Ishikawa (cell line): ENCODE measurements around the gene LPAR3.

Experiments used
- CEBPB ChIP-seq: IDR thresholded peaks from 2 replicates; pipeline ENCODE4 v1.6.1; 2012
- CREB1 ChIP-seq: IDR thresholded peaks from 2 replicates; pipeline ENCODE4 v1.6.1; 2012; ENCODE audit warnings: low read depth
- EGR1 ChIP-seq: IDR thresholded peaks from 2 replicates; pipeline ENCODE4 v1.6.1; 2012
- EP300 ChIP-seq: IDR thresholded peaks from 2 replicates; pipeline ENCODE4 v1.6.1; 2012; ENCODE audit warnings: borderline replicate concordance
- FOXM1 ChIP-seq: IDR thresholded peaks from 2 replicates; pipeline ENCODE4 v1.6.1; 2012; ENCODE audit warnings: low read depth, borderline replicate concordance
- NFIC ChIP-seq: IDR thresholded peaks from 2 replicates; pipeline ENCODE4 v1.6.1; 2012
- RAD21 ChIP-seq: IDR thresholded peaks from 2 replicates; pipeline ENCODE4 v1.6.1; 2012; ENCODE audit warnings: low read depth
- REST ChIP-seq: IDR thresholded peaks from 2 replicates; pipeline ENCODE4 v1.6.1; 2012; ENCODE audit warnings: low read depth, mild to moderate bottlenecking
- TAF1 ChIP-seq: IDR thresholded peaks from 2 replicates; pipeline ENCODE4 v1.6.1; 2012; ENCODE audit warnings: low read depth, mild to moderate bottlenecking
- TCF12 ChIP-seq: IDR thresholded peaks from 2 replicates; pipeline ENCODE4 v1.6.1; 2012; ENCODE audit warnings: low read depth
- TEAD4 ChIP-seq: IDR thresholded peaks from 2 replicates; pipeline ENCODE4 v1.6.1; 2012
- YY1 ChIP-seq: IDR thresholded peaks from 2 replicates; pipeline ENCODE4 v1.6.1; 2012; ENCODE audit warnings: low read depth
- ZBTB7A ChIP-seq: IDR thresholded peaks from 2 replicates; pipeline ENCODE4 v1.6.1; 2012; ENCODE audit warnings: low read depth
- TF ChIP-seq, protein P1 (sequence below): IDR thresholded peaks from 2 replicates; pipeline ENCODE4 v1.6.1; 2012
- TF ChIP-seq, protein P2 (sequence below): IDR thresholded peaks from 2 replicates; pipeline ENCODE4 v1.6.1; 2012

Gene LPAR3

GRCh38 chr1:84923317-84923716 is 30.3 kb upstream of the LPAR3 start:
- TF ChIP-seq TEAD4 = no peak
- TF ChIP-seq YY1 = no peak
- TF ChIP-seq, protein P1, sequence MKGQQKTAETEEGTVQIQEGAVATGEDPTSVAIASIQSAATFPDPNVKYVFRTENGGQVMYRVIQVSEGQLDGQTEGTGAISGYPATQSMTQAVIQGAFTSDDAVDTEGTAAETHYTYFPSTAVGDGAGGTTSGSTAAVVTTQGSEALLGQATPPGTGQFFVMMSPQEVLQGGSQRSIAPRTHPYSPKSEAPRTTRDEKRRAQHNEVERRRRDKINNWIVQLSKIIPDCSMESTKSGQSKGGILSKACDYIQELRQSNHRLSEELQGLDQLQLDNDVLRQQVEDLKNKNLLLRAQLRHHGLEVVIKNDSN = no peak
- no peak for TF ChIP-seq REST
- no peak for TF ChIP-seq TCF12
- TF ChIP-seq CEBPB = no peak
- TF ChIP-seq CREB1 = no peak
- TF ChIP-seq NFIC = no peak
- no peak for TF ChIP-seq EGR1
- TF ChIP-seq FOXM1 = no peak
- no peak for TF ChIP-seq TAF1
- TF ChIP-seq EP300 = no peak

- TF ChIP-seq CEBPB (no peak), CREB1 (no peak), EGR1 (no peak), YY1 (no peak), EP300 (no peak), FOXM1 (no peak), RAD21 (no peak), TAF1 (no peak), TEAD4 (no peak), NFIC (no peak)
- TF ChIP-seq, protein P2, sequence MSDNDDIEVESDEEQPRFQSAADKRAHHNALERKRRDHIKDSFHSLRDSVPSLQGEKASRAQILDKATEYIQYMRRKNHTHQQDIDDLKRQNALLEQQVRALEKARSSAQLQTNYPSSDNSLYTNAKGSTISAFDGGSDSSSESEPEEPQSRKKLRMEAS = no peak
- TF ChIP-seq, protein P1 = no peak
Observed at GRCh38 chr1:84920159-84920558, 27.2 kb upstream of the LPAR3 start.

DNA sequence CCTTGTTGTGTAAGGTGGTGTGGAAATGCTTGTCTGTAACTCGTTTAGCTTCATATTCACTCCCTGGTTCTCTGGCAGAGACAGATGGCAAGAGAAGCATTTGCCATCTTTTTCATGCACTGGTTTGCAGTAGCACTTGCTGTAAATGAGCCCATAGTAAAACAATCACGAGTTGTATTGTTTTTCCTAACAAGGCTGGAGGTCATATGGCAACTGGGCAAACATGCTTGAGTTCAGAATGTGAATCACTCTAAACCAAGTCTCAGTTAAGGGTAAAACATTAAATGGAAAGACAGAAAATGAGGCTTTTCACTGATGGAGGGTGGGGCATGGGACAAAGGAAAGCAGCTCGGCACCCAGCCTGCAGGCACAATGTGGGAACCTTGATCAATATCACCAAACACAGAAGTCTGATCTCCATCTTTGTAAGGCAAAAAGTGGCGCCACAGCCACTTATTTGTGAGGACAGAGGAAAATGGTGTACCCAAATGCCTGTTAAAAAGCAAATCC is 26.5 kb upstream of the LPAR3 start:
- TF ChIP-seq REST (no peak), CEBPB (no peak), CREB1 (no peak), FOXM1 (no peak), ZBTB7A (no peak), EGR1 (no peak), YY1 (no peak), NFIC (no peak), TCF12 (no peak), TAF1 (no peak), TEAD4 (no peak)
- TF ChIP-seq, protein P2 = no peak

GRCh38 chr1:84918726-84919336 is 25.8 kb upstream of the LPAR3 start:
- TF ChIP-seq TCF12 = no peak
- no peak for TF ChIP-seq ZBTB7A
- TF ChIP-seq CREB1 = no peak
- no peak for TF ChIP-seq NFIC
- no peak for TF ChIP-seq REST
- no peak for TF ChIP-seq FOXM1
- TF ChIP-seq, protein P2 = no peak
- TF ChIP-seq RAD21 = no peak
- TF ChIP-seq TAF1 = no peak
- no peak for TF ChIP-seq YY1
- TF ChIP-seq, protein P1 = no peak
- no peak for TF ChIP-seq CEBPB
- no peak for TF ChIP-seq TEAD4
- no peak for TF ChIP-seq EP300
